Upper lobe of left lung (tissue), 6 donors: ENCODE data around the gene KCNJ16. TPM values are rescaled to one million over a fixed set of nuclear protein-coding genes. Genes with fewer than 3 reads are reported as not detected.
A peak's percentile ranks its signal among the peaks of the same experiment; 100 is the strongest.

ENCODE experiments used
- ATAC-seq, 2 donors: fragments of 200-7000 bp; cut with Tn5 transposase; one replicate each; pipeline ENCODE4 v1.9.1; 2022; ENCODE audit warnings: mild to moderate bottlenecking in 2 of 2, moderate library complexity in 2 of 2; ENCODE audit not compliant: low FRiP score in 2 of 2
- DNase-seq, 2 donors: peaks; one replicate each; pipeline ENCODE4 v3.0.0-alpha.2; 2019 to 2020
- H3K27ac ChIP-seq, 4 donors: fragments of 200-600 bp; sonication (generic); one replicate each; pipeline ENCODE4 v1.5.1; 2016 to 2019
- H3K27me3 ChIP-seq, 4 donors: fragments of 200-600 bp; sonication (generic); one replicate each; pipeline ENCODE4 v1.5.1; 2017 to 2019
- H3K36me3 ChIP-seq, 4 donors: fragments of 200-600 bp; sonication (generic); one replicate each; pipeline ENCODE4 v1.5.1; 2016 to 2019
- H3K4me1 ChIP-seq, 4 donors: fragments of 200-600 bp; sonication (generic); one replicate each; pipeline ENCODE4 v1.5.1; 2018 to 2019
- H3K4me3 ChIP-seq, 4 donors: fragments of 200-600 bp; sonication (generic); one replicate each; pipeline ENCODE4 v1.5.1; 2017 to 2019; ENCODE audit warnings: mild to moderate bottlenecking in 2 of 4, moderate library complexity in 1 of 4
- H3K9me3 ChIP-seq, 4 donors: fragments of 200-600 bp; sonication (generic); one replicate each; pipeline ENCODE4 v1.5.1; 2018 to 2019
- CTCF ChIP-seq, 6 experiments: fragments of 450-650 bp in 4 of 6; fragments of 200-600 bp in 2 of 6; sonication (generic) in 2 of 6; IDR thresholded peaks; one replicate each; pipeline ENCODE4 v1.5.1; 2016 to 2019; ENCODE audit warnings: antibody characterized with exemption in 6 of 6
- EP300 ChIP-seq, 4 donors: sonication (generic); formaldehyde crosslinking; IDR thresholded peaks; one replicate each; pipeline ENCODE4 v1.5.1; 2017; ENCODE audit warnings: antibody characterized with exemption in 4 of 4, control low read depth in 2 of 4
- POLR2A ChIP-seq, 4 donors: fragments of 450-650 bp; IDR thresholded peaks; one replicate each; pipeline ENCODE4 v1.5.1; 2016 to 2017; ENCODE audit warnings: antibody characterized with exemption in 4 of 4, mild to moderate bottlenecking in 2 of 4
- POLR2AphosphoS5 ChIP-seq, 2 donors: sonication (generic); formaldehyde crosslinking; IDR thresholded peaks; one replicate each; pipeline ENCODE4 v1.5.1; 2017; ENCODE audit warnings: antibody characterized with exemption in 2 of 2
- WGBS, 2 donors: methylation state at CpG; one replicate each; pipeline ENCODE4 v1.1.5; 2017 to 2018; 5-methylcytosine and 5-hydroxymethylcytosine counted together
- total RNA-seq, 6 donors: library from RNA; depleted of rRNA in 4 of 6; stranded (reverse); fragments of >200 nt in 4 of 6; gene quantifications; one replicate each; pipeline versions ENCODE4 v1.1.0 to v1.2.1, GENCODE V29; 2016 to 2021
- donor health status: DM: no; HTN: no; CAD: no; lungs with moderate emphysema.
- donor health status: DM: no; HTN: yes; CAD: no; lungs with severe emphysema.

The KCNJ16 gene
- total RNA-seq, 6 donors from 2014 or later = 0.20 to 1.4 (median 0.59) TPM; not detected in 1

- Histone ChIP-seq H3K27me3 (no peaks in the 10 kb centered on the region), H3K4me1 (peaks cover 19 to 26% (median 22%) of the 10 kb centered on the region in 4 donors), H3K9me3 (no peaks in the 10 kb centered on the region), H3K4me3 (peak overlapping the region; percentile 52 to 83 (median 66)), H3K27ac (peak overlapping the region; percentile 85 to 92 (median 88)), H3K36me3 (no peaks in the 10 kb centered on the region)
- peak in 1 of 2 donors; percentile 78 for DNase-seq
- ATAC-seq = peak; percentile 72 to 83
- TF ChIP-seq POLR2A (IDR thresholded peaks at IDR 0.05) (peak in 1 of 4 donors; percentile 27), EP300 (IDR thresholded peaks at IDR 0.05) (no peak), CTCF (IDR thresholded peaks at IDR 0.05) (peak; percentile 38 to 62 (median 51)), POLR2AphosphoS5 (IDR thresholded peaks at IDR 0.05) (peak in 1 of 2 donors; percentile 24)
- WGBS, 2 donors = 2% methylated on average over 38 to 41 of the region's 45 CpGs
Observed at GRCh38 chr17:70168044-70168976, 93.3 kb downstream of the KCNJ16 start.

- no peaks in the 10 kb centered on the region for H3K36me3 ChIP-seq
- peak; percentile 93 to 98 for DNase-seq
- no peaks in the 10 kb centered on the region for H3K27me3 ChIP-seq
- H3K27ac ChIP-seq = peak within 1 kb of the TSS; percentile 85 to 92 (median 88)
- WGBS, 2 donors = 0 to 1% methylated on average over 7 to 58 of the region's 67 CpGs
- ATAC-seq = peak; percentile 96 to 98
- H3K4me1 ChIP-seq = peaks cover 19 to 29% (median 22%) of the 10 kb centered on the region in 4 donors
- H3K9me3 ChIP-seq = no peaks in the 10 kb centered on the region
- H3K4me3 ChIP-seq = peak within 1 kb of the TSS; percentile 52 to 83 (median 68)
- TF ChIP-seq POLR2A (IDR thresholded peaks at IDR 0.05) = peak in 3 of 4 donors; percentile 67 to 96 (median 92)
- no peak for TF ChIP-seq EP300 (IDR thresholded peaks at IDR 0.05)
- peak; percentile 15 to 84 for TF ChIP-seq POLR2AphosphoS5 (IDR thresholded peaks at IDR 0.05)
- peak in 2 of 6 experiments; percentile 3 to 14 for TF ChIP-seq CTCF (IDR thresholded peaks at IDR 0.05)
Observed at GRCh38 chr17:70168977-70169708, 94.1 kb downstream of the KCNJ16 start, which contains the start of gene KCNJ2. Gene KCNJ2 (plus strand): TSS chr17:70169532. CDS start chr17:70175040, 5,508 bp downstream.

GRCh38 chr17:70169709-70170597 lies 94.9 kb downstream of the KCNJ16 start:
- no peaks in the 10 kb centered on the region for H3K27me3 ChIP-seq
- H3K9me3 ChIP-seq = no peaks in the 10 kb centered on the region
- peaks cover 19 to 29% (median 22%) of the 10 kb centered on the region in 4 donors for H3K4me1 ChIP-seq
- DNase-seq (no peak), ATAC-seq (peak; percentile 46 to 71)
- peak overlapping the region; percentile 52 to 83 (median 68) for H3K4me3 ChIP-seq
- WGBS, 2 donors = 8 to 9% methylated on average over 24 of the region's 24 CpGs
- H3K36me3 ChIP-seq = peaks cover under 1 to 2% (median 1%) of the 10 kb centered on the region in 4 donors
- TF ChIP-seq POLR2A (IDR thresholded peaks at IDR 0.05) (no peak), POLR2AphosphoS5 (IDR thresholded peaks at IDR 0.05) (no peak), CTCF (IDR thresholded peaks at IDR 0.05) (no peak), EP300 (IDR thresholded peaks at IDR 0.05) (no peak)
- H3K27ac ChIP-seq = peak overlapping the region; percentile 75 to 92 (median 88)

- TF ChIP-seq EP300 (IDR thresholded peaks at IDR 0.05) (no peak), POLR2A (IDR thresholded peaks at IDR 0.05) (no peak), CTCF (IDR thresholded peaks at IDR 0.05) (no peak), POLR2AphosphoS5 (IDR thresholded peaks at IDR 0.05) (no peak)
- ATAC-seq (no peak), DNase-seq (peak in 1 of 2 donors; percentile 24)
- Histone ChIP-seq H3K27ac (no peak overlapping the region), H3K4me1 (peaks cover 19 to 29% (median 22%) of the 10 kb centered on the region in 4 donors), H3K4me3 (peak overlapping the region in 3 of 4 donors; percentile 52 to 83 (median 69)), H3K9me3 (no peaks in the 10 kb centered on the region), H3K27me3 (no peaks in the 10 kb centered on the region), H3K36me3 (peaks cover 3 to 13% (median 9%) of the 10 kb centered on the region in 4 donors)
- 51 to 58% methylated on average over 5 of the region's 5 CpGs for WGBS, 2 donors
Observed at GRCh38 chr17:70171159-70171558, 96.1 kb downstream of the KCNJ16 start.
